ENCODE data around the gene IGF1.

DNA sequence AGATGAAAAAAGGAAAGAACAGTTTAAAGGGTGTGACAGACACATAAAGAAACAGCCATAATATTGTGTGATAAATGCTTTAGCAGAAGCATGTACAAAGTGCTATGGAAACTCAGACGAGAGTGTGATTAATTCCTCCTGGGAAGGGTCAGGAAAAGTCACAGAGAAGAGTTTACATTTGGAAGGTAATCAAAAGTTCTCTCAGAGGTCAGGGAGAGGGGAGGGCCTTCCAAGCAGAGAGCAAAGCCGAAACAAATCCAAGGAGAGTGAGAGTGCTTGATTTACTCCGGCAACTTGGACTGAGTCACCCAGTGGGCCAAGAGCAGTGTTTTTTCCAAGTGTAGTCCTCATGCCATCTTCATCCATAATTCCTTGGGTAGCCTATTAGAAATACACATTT lies 108.3 kb downstream of the IGF1 start:
- no peak for TF ChIP-seq POLR2AphosphoS5 (IDR thresholded peaks at IDR 0.05)
- TF ChIP-seq, protein P1, sequence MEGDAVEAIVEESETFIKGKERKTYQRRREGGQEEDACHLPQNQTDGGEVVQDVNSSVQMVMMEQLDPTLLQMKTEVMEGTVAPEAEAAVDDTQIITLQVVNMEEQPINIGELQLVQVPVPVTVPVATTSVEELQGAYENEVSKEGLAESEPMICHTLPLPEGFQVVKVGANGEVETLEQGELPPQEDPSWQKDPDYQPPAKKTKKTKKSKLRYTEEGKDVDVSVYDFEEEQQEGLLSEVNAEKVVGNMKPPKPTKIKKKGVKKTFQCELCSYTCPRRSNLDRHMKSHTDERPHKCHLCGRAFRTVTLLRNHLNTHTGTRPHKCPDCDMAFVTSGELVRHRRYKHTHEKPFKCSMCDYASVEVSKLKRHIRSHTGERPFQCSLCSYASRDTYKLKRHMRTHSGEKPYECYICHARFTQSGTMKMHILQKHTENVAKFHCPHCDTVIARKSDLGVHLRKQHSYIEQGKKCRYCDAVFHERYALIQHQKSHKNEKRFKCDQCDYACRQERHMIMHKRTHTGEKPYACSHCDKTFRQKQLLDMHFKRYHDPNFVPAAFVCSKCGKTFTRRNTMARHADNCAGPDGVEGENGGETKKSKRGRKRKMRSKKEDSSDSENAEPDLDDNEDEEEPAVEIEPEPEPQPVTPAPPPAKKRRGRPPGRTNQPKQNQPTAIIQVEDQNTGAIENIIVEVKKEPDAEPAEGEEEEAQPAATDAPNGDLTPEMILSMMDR (IDR thresholded peaks at IDR 0.05), result no peak
- TF ChIP-seq POLR2A (IDR thresholded peaks at IDR 0.05; ENCODE audit: low read depth), result no peak
